NB4 (cell line): ENCODE measurements around the gene USP24.

ENCODE experiments used
- POLR2A ChIP-seq: IDR thresholded peaks from 2 replicates; pipeline ENCODE4 v1.6.1; 2011; ENCODE audit warnings: mild to moderate bottlenecking; ENCODE audit not compliant: insufficient read length; ENCODE audit errors: extremely low read depth
- TF ChIP-seq, protein P1 (sequence below): IDR thresholded peaks from one replicate; pipeline ENCODE4 v1.5.1; 2012; ENCODE audit warnings: low read depth, low read length

DNA sequence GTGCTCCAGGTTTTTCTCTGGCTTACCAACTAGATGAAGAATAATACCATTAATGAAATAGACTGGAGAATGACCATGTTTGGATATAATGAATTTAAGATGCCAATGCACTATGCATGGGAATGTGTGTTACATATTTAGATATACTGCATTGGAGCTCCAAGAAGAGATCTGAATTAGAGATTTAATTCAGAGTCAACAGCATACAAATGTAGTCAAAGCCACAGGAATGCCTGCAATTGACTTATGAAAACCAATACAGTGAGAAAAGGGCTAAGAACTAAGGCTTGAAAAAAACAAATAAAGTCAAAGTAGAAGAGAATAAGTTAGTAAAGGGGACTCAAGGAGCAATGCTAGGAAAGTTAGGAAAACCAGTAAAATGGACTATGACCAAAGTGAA lies 59.1 kb downstream of the USP24 start:
- TF ChIP-seq, protein P1, sequence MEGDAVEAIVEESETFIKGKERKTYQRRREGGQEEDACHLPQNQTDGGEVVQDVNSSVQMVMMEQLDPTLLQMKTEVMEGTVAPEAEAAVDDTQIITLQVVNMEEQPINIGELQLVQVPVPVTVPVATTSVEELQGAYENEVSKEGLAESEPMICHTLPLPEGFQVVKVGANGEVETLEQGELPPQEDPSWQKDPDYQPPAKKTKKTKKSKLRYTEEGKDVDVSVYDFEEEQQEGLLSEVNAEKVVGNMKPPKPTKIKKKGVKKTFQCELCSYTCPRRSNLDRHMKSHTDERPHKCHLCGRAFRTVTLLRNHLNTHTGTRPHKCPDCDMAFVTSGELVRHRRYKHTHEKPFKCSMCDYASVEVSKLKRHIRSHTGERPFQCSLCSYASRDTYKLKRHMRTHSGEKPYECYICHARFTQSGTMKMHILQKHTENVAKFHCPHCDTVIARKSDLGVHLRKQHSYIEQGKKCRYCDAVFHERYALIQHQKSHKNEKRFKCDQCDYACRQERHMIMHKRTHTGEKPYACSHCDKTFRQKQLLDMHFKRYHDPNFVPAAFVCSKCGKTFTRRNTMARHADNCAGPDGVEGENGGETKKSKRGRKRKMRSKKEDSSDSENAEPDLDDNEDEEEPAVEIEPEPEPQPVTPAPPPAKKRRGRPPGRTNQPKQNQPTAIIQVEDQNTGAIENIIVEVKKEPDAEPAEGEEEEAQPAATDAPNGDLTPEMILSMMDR, result no peak
- no peak for TF ChIP-seq POLR2A
